Adipose tissue (tissue), 3 donors: ENCODE data around the gene SLC35E4. TPM values are rescaled to one million over a fixed set of nuclear protein-coding genes. Genes with fewer than 3 reads are reported as not detected.

Experiments used
- H3K27ac ChIP-seq: one replicate; pipeline ENCODE4 v1.5.1; 2013; ENCODE audit warnings: low read depth, low read length
- WGBS, 3 donors: extraction: QIAGEN DNeasy Blood & Tissue Kit; methylation state at CpG; one replicate each; pipeline ENCODE4 v1.1.7; 2013; 5-methylcytosine and 5-hydroxymethylcytosine counted together
- polyA plus RNA-seq, 3 donors: library from polyadenylated mRNA; stranded (reverse); fragments of 200-250 nt; gene quantifications; one replicate each; pipeline ENCODE4 v1.2.3, GENCODE V29; 2013
- donor health status: healthy with polysubstance abuse.
- donor health status: Bipolar disorder and iron deficiency.
- donor health status: healthy.

Gene SLC35E4
- polyA plus RNA-seq, 3 donors, result 1.1 to 3.6 (median 1.3) TPM

DNA sequence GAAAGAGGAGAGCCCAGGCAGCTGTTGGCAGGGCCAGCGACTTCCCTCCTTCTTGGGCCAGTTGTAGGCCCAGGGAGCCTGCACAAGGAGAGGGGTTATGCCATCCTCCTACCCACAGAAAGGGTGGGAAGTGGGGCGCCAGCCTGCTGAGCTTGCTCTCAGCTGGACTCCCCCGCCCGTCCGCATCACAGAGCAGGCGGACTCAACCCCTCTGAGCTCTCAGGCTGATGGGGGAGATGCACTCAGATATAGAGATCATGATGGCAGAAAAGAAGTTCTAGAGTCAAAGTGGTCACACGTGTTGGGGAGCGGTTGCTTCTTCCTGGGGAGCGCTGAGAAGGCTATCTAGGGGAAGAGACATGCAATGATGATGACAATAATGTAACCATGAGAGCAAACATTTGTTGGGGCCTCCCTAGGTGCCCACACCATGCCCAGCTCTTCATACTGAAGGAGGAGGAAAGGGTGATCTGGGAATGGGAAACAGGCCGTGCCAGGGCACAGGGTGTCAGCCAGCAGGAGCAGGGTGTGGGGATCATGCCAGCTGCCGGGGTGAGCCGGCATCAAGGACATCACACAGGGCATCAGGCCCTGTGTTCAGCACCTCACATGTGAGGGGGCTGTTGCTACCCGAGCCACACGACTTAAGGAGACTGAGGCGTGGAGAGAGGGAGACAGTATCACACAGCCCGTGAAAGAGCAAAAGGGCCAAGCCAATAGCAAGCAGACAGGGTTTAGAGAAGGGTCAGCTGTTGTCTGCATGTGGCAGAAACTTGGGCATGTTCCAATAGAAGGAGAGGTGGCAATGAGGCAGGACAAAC is 7.7 kb downstream of the SLC35E4 start:
- 73 to 90% (median 88%) methylated on average over 16 of the region's 16 CpGs for WGBS, 3 donors
- no peak overlapping the region for H3K27ac ChIP-seq

DNA sequence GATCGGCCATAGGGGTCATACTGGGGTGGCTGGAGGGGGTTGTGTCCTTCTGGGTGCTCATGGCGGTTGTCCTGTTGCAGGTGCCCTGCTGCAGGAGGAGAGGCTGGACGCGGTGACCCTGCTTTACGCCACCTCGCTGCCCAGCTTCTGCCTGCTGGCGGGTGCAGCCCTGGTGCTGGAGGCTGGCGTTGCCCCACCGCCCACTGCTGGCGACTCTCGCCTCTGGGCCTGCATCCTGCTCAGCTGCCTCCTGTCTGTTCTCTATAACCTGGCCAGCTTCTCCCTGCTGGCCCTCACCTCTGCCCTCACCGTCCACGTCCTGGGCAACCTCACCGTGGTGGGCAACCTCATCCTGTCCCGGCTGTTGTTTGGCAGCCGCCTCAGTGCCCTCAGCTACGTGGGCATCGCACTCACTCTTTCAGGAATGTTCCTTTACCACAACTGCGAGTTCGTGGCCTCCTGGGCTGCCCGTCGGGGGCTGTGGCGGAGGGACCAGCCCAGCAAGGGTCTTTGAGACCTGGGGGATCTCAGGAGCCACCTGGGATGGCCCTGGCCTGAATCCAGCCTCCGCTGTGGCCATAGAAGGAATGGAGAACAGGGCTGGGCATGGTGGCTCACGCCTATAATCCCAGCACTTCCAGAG is 11.1 kb downstream of the SLC35E4 start:
- no peak overlapping the region for H3K27ac ChIP-seq
- WGBS, 3 donors, result 94 to 95% (median 94%) methylated on average over 25 of the region's 25 CpGs

DNA sequence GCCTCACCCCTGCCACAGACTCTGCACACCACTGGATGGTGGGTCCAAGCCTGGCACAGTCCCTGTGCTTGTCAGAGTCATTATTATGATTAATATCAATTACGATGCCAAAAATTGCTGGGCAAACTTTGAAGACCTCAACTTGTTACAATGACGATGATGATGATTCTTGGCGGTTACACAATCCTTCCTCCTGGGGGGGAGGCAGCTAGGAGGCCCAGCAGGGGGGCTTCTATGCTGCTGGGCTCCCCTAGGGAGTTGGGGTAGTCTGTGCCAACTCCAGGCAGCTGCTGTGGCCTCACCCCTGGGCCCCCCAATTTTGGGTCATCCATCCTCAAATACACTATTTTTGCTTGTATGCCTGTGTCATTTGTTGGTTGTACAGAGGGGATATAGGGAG is 12.0 kb downstream of the SLC35E4 start:
- H3K27ac ChIP-seq, result no peak overlapping the region
- 69 to 81% (median 73%) methylated on average over 3 of the region's 3 CpGs for WGBS, 3 donors

DNA sequence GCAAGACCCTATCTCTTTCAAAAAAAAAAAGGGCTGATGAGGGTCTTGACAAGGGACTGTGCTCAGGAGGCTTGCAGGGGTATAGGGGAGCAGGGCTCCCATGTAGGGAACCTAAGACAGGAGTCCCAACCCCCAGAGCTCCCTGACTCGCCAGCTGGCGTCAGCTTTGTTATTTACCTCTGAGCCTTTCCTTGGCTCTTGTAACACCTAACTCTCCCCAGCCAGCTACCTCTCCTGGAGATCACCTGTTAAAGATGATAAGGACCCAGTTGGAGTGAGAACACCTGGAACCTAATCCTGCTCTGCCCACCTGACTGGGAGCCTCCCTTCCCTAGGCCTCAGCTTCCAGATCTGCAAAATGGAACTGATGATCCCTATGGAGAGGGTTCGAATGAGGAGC is 13.2 kb downstream of the SLC35E4 start:
- WGBS, 3 donors, result 82 to 97% (median 87%) methylated on average over 3 of the region's 3 CpGs
- no peak overlapping the region for H3K27ac ChIP-seq

DNA sequence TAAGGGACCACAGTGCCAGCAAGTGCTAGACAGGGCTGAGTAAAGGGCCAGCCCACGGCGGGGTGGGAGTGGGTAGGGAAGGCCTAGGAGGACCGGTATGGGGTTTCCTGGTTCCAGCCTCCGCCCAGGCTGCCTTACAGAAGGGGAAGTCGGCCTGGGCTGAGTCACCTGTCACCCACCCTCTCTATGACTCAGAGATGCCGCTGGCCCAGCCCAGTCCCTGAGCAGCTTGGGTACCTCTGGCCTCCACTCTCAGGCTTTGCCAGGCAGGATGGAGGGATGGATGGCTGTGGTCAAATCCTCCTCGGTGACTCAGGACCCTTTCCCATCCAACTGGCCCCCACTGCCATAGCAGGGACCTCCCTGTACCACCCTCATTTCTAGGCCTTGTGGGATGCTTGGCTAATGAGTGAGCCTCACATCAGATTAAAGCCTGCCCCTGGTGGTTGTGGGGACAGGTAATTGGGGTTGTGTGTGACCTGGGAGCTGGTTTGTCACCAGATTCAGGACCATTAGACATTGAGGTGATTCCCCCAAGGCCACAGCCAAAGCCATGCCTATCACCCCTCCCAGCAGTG is 13.9 kb downstream of the SLC35E4 start:
- H3K27ac ChIP-seq, result no peak overlapping the region
- WGBS, 3 donors, result 28 to 66% (median 47%) methylated on average over 5 to 7 of the region's 7 CpGs

DNA sequence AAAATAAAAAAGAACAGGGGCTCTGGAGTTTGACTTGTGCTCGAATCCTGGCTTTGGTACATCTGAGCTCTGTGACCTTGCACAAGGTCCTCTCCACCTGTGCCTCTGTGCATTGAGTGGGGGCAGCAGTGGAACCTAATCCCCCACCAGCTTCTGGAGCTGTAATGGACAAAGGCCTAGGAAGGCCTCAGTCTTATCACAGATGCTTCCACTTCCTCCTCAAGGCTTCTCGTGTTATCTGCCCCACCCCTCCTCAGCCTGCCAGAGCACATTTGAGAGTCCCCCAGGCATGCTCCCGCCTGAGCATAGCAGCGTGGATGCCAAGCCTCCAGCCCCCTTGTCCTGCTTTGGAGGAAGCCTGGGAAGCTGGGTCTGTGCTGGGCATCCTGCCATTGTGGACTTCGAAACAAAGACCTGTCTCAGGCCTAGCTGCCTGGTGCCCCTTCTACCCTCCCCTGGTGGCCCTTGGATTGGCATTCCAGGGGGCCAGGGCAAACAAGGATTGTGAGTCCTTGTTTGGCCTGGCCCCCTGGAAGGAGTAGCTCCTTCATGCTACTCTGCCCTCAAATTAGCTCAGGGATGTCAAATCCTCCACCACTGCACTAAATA is 15.0 kb downstream of the SLC35E4 start:
- 53 to 60% (median 54%) methylated on average over 5 of the region's 5 CpGs for WGBS, 3 donors
- H3K27ac ChIP-seq, result no peak overlapping the region

DNA sequence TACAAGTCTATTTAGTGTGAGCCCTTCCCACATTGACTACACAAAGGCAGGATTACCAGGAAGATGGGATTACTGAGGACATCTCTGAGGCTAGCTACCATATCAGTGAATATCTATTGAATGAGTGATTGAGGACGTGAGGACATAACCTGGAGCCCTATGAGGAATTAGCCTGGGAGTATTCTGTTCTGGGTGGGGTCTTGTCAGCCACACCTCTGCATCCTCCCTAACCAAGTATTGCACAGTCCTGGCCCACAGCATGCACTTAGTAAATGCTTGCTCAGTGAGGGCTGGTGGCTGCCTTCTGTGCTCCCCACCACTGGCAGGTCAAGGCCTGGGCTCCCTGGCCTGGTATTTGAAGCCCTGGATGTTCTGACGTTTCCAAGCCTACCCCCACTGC is 17.3 kb downstream of the SLC35E4 start:
- 81 to 95% (median 89%) methylated on average over 2 of the region's 2 CpGs for WGBS, 3 donors
- no peak overlapping the region for H3K27ac ChIP-seq

DNA sequence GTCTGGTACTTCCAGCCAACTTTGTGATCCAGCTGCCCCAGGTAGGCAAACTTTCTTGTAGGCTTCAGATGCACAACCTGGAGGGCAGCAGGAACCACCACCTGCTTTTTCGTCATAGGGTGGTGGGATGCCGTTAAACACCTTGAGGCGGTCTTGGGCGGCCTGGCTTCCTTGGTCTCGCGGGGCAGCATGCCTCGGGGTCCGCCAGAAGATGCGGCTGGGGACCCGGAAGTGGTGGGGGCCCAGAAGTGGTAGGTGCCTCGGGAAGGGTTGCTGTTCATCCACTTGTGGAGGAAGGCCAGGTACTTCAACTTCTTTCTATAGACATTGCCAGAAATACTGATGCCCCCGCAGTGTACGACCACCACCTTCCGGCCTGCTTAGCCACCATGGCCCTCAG is 18.8 kb downstream of the SLC35E4 start:
- WGBS, 3 donors, result 97% methylated on average over 14 of the region's 14 CpGs
- H3K27ac ChIP-seq, result no peak overlapping the region

DNA sequence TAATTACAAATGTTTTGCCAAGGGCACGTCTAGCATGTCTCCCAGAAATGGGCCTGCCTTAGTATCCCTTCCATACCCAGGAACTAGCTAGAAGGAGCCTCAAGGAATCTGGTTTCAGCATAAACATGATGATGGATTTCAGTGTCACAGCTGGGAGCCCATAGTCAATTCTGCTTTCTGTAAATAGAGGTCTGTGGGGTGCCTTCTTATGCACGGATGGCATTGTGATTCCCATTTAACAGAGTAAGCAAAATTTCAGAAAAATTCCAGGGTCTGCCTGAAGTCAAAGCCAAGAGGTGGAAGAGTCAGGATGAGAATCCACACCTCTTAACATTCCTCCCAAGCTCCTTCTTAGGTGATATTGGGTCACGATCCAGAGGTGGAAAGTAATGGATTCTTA is 20.0 kb downstream of the SLC35E4 start:
- WGBS, 3 donors, result 78 to 83% (median 81%) methylated on average over 3 of the region's 3 CpGs
- H3K27ac ChIP-seq, result no peak overlapping the region

DNA sequence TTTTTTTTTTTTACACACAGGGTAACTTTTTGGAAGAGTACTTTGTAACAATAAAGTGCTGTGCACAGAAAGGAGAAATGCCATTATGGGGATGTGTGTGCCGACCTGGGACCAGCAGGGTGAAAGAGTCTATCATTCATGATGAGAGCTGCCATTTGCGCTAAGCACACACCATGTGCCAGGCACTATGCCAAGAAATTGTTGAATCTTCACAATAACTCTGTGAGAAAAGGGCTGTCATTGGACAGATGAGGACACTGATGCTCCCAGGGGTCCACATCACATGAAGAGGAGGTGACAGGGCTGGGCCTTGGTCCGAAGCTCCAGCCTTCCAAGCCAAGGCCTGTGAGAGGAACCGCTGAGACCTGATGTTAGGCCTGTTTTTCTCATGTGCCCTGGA is 26.5 kb downstream of the SLC35E4 start:
- H3K27ac ChIP-seq, result no peak overlapping the region
- WGBS, 3 donors, result 90 to 93% (median 91%) methylated on average over 4 of the region's 4 CpGs

DNA sequence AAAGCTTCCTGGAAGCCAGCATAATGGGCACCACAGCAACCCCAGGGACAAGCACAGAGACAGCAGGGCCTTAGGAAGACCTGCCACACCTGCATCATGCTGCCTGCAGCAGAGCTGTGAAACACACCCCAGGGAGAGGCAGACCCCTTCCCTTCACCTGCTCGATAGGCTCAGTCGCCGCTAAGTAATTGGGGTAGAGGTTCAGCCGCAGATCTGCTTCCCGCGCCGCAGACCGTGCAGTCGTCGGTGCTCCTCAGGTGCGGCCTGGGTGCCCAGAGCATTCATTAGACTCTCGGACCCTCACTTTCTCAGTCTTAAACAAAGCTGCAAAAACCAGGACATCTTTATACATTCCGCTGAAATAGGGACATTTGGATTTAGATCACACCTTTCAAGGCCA is 29.2 kb downstream of the SLC35E4 start:
- WGBS, 3 donors, result 97% methylated on average over 13 of the region's 13 CpGs
- H3K27ac ChIP-seq, result no peak overlapping the region

DNA sequence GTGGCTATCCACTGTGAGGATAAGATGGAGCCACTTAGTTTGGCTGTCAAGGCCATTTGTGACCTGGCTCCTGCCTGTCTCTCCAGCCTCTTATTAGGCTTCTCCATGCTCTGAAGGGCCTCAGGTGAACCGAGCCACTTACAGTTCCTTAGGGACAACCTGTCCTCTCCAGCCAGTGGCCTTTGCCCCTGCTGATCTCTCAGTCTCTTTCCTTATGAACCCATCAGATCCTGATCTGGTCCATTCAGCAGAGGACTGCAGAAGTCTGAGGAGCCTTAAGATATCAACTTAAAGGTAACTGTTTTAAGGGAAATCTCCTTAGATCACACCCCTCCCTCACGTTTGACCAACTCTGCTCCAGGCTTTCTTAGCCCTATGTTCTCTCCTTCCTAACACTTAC is 29.7 kb downstream of the SLC35E4 start:
- WGBS, 3 donors, result 86 to 91% (median 87%) methylated on average over 2 of the region's 2 CpGs
- H3K27ac ChIP-seq, result no peak overlapping the region

DNA sequence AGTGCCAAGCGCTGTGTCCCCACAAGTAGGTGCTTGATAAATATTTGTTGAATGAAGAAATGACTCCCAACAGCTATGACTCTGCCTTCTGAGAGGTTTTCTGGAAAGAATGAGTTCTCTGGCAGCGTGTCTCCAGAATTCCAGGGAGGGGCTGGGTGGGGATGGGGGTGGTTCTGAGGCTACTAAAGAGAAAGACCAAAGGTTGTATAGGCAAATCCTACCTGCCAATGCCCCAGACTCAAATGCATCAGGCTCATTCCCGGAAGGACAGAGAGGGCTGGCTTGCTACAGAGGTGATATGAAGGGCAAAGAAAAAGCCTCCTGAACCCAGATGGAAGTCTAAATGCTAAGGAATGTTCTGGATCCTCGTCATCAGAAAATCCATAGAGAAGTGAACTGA is 30.2 kb downstream of the SLC35E4 start:
- WGBS, 3 donors, result 93 to 96% (median 95%) methylated on average over 4 of the region's 4 CpGs
- no peak overlapping the region for H3K27ac ChIP-seq

DNA sequence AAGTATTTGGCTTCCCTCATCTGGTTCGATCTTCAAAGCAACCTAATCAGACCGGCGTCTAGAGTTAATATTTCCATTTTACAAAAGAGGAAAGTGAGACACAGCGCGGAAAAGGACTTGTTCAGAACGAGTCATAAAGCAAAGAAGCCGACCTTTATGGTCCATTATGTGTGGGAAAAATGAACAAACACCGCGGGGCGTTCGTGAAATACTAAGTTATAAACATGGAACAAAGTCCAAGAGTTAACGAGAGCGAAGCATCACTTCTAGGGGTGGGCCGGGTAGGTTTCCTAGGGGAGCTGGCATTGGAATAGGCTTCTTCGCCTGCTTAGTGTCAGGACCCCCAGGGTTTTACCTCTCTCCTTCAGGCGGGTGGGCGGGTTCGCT is 31.5 kb downstream of the SLC35E4 start:
- WGBS, 3 donors, result 0 to 1% (median 0%) methylated on average over 18 of the region's 18 CpGs
- H3K27ac ChIP-seq, result no peak overlapping the region

DNA sequence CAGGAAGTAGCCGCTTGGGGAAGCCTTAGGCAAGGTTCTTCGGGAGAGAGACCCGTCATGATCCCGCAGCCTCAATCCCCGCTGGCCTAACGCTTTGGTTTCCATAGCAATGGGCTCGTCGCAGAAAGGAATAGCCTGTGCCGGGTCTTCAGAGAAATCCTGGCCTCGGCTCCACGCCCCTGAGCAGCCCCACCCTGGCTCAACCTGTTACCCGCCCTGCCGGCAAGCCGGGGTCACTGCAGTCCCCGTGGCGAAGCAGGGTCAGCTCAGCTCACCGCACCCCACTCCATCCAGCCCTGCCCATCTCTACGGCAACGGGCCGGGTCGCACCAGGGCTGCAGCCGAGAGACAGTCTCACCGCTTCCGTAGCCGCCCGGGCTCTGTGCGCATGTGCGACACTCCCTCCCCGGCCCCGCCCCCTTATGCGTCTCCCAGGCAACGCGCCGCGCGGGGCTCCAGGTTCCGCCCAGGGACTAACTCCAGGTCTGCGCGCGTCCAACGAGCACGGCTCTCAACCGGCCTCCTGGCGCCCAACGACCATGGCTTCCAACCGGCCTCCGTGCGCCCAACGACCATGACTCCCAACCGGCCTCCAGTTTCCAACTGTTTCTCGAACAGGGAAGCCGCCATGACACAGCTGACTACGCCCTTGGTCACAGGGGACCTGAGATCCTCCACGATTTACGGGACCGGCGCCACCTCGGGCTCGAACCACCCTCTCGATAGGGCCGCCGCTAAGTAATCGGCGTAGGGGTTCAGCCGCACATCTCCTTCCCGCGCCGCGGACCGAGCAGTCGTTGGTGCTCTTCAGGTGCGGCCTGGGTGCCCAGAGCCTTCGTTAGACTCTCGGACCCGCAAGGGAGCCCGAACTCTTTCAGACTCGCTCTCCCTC is 32.2 kb downstream of the SLC35E4 start, which contains the start of gene DUSP18:
DUSP18 (minus strand) TSS at position 382 of the 892 bp plus-strand sequence. CDS start 3,872 bp downstream, outside the sequence.
- WGBS, 3 donors, result 0 to 1% (median 0%) methylated on average over 77 of the region's 77 CpGs
- H3K27ac ChIP-seq, result no peak within 1 kb of the TSS

DNA sequence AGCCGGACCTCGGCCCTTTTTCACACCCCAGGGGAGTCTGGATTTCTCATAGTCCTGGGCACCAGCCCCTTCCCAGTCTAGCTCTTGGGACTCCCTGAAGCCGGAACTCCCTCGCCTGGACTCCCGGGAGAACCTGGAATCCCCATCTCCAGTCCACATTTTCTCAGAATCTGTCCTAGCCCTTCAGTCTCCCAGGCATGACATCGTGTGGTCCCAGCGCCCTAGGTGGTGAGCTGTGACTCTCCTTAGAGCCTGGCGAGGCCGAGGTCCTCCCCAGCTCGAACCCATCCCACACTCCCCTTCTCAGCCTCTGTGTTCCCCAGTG is 32.8 kb downstream of the SLC35E4 start:
- WGBS, 3 donors, result 25 to 42% (median 37%) methylated on average over 10 of the region's 10 CpGs
- no peak overlapping the region for H3K27ac ChIP-seq

DNA sequence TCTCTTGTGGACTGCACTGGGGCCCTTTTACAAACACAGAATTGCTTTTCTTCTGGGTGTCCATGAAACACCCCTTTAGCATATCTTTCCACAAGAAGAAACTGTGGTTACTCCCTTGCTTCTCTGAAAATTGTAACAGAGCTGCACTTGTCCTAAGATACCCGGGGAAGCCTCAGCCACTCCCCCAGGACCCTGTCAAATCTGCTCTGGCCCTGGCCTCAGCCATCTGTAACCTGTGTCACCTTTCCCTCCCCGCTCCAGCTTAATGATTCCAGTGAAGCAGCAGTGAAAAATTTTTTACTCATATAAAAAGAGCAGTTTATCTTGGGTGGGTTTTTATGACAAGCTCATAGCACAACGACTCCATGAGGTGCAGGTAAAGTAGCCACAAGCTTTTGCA is 35.5 kb downstream of the SLC35E4 start:
- no peak overlapping the region for H3K27ac ChIP-seq
- 72 to 85% (median 80%) methylated on average over 3 of the region's 3 CpGs for WGBS, 3 donors

DNA sequence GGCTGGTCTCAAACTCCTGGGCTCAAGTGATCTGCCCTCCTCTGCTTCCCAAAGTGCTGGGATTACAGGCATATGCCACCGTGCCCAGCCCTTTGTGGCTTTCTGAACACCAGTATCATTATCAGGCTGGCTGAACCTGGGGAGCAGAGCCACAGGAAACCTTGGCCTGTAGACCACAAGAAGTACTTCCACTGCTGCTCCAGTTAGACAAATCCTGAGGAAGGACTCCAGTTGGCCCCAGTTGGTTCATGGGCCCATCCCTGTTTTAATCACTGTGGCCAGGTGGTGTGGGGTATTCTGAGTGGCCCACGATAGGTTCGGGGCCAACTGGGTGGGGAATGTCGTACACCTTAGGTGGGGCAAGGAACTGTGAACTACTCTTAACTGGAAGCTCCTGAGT is 37.6 kb downstream of the SLC35E4 start:
- 80 to 92% (median 82%) methylated on average over 4 of the region's 4 CpGs for WGBS, 3 donors

More for the DNA sequence above, 37.6 kb downstream of the SLC35E4 start:
- no peak overlapping the region for H3K27ac ChIP-seq
